ENCODE measurements around the gene ABHD2.
A peak's percentile ranks its signal among the peaks of the same experiment; 100 is the strongest.

Gene ABHD2

DNA sequence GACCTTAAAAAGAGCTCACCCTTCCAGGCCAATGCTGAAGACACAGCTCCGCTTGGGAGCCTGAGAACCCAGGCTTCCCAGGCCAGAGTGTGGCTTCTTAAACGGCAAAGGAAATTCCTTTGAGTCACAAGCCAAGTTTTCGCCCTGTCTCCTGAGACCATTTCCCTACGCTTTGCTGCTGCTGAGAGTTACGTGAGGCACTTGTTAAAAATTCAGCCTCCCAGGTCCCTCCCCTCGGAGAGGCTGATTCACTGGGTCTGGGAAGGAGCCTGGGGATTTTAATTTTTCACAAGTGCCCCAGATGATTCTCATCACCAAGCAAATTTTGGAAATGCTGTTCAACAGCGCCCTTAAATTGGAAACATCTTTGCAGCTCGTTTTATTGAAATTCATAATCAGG lies 107.6 kb downstream of the ABHD2 start:
- no peak for DNase-seq

DNA sequence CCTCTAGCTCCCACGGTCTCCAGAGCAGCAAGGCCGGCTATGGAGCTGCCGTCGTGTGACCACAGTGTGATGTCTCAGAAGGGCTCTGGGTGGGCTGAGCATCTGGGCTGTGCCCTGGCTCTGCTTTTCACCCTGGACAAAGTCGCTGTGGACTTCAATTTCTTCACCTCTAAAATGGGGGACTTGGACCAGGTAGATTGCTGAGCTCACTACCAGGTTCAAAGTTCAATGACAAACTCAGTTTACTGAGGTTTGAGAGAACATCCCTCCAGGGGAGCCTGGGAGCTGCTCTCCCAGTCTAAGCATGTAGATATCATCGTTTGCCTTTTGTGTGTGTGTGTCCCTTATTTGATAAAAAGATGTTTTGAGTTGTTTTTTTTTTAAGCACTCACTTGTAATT lies 108.0 kb downstream of the ABHD2 start:
- DNase-seq: no peak

DNA sequence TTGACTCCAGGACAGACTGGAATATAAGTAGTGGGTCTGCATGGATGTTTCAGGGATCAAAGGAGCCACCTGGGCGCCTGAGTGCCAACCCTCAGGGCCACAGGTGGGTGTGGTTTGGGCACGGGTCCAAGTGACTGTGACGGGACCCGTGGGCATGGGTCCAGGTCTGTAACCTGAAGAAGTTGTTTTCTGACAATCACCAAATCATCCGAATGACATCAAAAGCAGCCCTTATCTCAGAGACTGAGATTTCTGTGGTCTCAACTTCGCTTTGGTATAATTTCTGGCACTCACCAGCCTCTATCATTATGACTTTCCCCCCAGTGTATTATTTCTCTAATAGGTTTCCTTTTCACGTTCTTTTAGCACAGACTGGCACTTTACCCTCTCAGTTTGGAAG lies 108.7 kb downstream of the ABHD2 start:
- peak in 2 of 3 experiments; percentile 11 to 23 for DNase-seq

DNA sequence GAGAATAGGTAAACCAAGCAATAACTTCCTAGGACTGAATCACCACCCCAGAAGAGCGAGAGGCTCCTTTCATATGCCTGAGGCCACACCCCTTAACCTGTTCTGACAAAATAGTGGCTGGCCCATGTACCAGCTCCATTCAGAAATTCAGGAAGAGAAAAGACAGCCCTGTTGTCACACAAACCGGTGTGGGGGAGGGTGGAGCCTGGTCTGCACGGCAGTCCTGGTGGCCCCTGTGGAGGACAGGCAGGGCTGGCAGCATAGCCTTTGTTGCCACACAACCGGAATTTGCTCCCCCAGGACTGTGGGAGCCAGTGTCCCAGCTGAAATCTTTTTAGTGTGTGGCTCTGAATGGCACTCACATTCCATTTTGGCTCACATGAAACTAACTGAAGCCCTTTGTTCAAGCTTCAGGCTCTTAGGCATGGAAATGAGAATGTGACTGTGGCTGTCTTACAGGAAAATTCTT lies 109.3 kb downstream of the ABHD2 start:
- peak in 1 of 3 experiments; percentile 8 for DNase-seq

DNA sequence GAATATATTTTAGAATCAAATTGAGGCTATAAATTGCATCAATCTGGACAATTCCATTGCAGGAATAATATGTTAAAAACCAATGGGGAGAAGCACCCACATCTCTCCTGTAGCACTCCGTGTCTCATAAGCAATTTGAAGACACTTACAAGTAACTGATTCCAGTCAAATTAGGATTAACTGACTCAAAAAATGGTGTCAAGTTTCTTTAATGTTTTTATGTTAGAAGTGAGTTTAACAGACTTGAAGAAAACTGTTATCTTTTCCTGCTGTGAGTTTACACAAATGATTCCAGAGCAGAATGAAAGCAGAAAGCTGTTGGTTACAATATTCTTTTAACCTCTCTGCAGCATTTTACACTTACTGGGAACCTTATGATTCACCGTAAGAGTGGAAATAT lies 109.9 kb downstream of the ABHD2 start:
- DNase-seq: no peak

DNA sequence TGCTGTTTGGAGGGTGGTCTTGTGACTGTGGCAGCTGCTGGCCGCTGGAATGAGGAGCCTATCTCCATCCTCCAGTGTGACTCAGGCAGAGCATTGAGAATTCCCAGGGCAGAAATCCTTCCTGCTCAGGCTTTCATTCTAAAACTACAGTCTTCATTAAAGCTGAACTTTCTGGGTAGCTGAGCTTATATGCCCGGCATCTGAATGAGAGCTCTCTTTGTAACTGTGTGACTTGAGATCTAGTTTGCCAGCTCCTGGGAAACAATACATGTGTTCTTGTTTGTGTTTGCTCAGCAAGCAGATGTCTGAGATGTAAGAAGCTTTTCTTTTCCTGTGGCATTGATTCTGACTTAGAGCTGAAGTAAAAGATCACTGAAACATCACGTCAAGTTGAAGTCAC lies 110.7 kb downstream of the ABHD2 start:
- no peak for DNase-seq

DNA sequence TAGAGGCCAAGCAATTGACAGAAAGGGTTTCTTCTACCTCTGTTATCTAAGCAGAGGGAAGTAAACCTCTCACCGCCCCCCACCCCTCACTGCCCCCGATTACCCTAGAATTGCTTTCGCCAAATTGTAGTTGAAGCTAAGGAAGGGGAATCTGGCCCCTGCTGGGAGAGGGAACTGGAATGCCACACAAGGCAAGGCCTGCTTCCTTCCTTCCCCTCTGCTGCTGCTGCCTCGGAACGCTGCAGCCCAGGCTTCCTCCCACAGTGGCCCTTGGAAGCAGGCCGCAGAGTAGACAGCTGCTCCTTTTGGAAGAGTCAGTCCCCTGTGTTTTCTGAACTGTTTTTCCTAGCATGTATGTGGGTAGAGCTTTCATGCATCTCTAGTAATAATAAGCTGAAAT lies 111.5 kb downstream of the ABHD2 start:
- DNase-seq: no peak

DNA sequence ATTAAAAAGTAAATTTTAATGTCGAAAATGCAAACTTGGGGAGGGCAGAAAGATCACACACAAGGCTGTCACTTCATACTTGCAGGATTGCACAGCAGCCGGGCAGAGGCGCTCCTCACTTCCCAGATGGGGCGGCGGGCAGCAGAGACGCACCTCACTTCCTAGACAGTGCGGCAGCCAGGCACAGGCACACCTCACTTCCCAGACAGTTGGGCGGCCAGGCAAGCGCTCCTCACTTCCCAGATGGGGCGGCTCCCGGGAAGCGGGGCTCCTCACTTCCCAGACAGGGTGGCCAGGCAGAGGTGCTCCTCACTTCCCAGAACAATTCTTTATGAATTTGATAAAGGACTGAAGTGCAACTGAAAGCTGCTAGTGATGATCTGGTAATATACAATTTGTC lies 111.9 kb downstream of the ABHD2 start:
- no peak for DNase-seq

DNA sequence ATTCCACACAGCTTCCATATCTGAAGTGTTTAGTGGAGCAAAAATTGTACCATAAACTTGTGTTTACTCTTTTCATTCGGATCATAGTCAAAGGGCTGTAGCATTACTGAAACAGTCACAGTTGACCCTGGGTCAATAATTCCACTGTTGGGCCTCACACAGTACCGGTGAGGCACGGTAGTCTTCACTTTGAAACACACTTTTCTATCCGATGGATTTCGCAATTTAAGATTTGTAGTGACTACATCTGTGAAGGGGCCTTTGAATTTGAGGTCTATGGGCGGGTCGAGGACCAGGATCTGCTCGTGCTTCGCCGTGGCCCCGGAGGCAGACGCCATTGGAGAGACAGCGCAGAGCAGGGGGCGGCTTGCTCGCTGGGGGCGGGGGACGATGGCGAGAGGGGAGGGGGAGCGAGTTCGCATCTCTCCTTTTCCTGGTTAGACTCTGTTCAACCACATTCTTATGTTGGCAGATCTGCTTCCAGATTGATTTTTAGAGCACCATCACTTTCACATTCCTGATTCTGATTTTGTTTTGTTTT lies 113.3 kb downstream of the ABHD2 start:
- DNase-seq: no peak

DNA sequence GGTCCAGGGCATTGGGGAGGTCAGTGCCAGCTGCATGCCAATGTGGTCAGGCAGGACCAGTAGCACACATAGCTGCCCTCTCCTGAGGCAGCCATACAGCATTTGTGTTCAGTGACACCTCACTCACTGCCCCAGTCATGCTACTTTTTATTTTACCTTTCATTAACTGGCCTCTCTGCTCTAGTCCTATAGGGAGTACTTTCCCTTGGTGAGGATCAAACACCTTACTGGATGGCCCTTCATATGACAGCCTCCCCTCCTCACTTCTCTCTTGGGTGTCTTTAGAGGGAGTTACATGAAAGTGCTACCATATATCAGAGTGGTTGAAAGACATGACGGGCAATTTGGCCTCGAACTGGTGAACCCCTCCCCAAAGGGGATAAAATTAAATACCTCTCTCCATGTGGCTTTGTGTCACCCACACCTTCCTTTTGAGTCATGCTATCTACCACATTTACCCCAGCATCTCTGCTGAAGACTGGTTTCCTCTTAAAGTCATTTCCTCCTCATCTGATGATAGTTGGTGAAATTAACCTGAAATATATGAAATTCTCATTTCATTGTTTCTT lies 115.5 kb downstream of the ABHD2 start:
- no peak for DNase-seq

DNA sequence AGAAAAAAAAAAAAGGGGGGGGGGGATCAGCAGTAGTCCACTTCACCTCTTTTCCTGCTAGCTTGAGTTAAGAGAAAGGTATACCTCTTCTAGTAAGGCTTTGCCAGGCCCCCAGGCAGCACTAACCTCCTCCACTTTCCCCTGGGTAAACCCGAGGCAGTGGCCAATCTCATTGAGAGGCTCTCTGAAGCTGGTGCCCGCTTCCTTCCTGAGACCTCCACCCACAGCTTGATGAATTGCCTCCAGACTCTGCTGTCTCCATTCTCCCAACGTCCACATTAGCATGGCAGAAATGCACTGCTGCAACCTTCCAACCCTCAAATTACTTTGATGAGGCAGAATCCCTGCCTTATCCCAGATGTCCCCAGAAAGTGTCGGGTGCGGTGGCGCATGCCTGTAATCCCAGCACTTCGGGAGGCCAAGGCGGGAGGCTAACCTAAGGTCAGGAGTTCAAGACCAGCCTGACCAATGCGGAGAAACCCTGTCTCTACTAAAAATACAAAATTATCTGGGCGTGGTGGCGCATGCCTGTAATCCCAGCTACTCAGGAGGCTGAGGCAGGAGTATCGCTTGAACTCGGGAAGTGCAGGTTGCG lies 117.8 kb downstream of the ABHD2 start:
- no peak for DNase-seq

DNA sequence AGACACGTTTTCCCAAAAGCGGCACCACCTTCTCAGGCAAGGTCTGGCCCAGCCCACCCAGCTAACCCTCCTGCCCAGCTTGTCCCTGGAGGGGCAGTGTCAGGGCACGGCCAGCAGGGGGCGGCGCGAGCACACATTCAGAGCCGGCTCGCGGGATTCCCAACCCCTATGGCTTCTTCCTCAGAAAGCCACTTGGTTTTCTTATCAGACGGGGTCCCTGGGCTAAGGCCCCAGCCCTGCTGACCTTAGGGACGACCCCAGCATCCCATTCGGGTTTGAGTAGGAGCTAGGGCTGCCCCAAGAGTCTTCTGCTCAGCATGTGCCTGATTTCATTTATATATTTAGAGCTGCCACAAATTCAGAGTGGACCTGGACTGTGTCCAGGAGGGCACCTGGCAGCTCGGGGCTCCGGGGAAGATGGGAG lies 118.7 kb downstream of the ABHD2 start:
- peak; percentile 56 to 83 (median 61) for DNase-seq

DNA sequence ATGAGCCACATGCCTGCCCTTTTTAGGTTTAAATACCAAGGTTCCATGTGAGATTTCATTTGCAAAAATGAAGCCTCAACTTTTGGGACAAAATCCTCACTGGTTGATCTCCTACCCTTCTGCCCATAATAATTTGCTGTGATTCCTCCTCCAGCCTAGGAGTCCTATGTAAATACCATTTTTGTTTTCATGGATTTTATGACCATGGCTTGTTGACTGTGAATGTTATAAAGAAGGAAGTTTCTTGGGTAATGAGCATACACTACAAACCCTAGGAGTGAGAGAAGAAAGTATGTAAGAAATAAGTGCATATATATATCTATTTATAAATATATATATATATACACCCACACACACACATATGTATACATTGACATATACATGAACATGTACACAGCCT lies 120.0 kb downstream of the ABHD2 start:
- no peak for DNase-seq

DNA sequence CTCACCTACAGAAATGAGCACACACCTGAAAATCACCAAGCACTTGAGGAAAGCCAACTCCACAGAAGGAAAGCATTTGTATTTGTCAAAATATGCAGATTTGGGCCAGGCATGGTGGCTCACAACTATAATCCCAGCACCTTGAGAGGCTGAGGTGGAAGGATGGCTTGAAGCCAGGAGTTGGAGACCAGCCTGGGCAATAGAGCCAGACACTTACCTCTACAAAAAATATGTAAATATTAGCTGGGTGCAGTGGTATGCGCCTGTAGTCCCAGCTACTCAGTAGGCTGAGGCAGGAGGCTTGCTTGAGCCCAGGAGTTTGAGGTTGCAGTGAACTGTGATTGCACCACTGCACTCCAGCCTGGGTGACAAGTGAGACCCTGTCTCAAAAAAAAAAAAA lies 120.8 kb downstream of the ABHD2 start:
- DNase-seq: no peak

DNA sequence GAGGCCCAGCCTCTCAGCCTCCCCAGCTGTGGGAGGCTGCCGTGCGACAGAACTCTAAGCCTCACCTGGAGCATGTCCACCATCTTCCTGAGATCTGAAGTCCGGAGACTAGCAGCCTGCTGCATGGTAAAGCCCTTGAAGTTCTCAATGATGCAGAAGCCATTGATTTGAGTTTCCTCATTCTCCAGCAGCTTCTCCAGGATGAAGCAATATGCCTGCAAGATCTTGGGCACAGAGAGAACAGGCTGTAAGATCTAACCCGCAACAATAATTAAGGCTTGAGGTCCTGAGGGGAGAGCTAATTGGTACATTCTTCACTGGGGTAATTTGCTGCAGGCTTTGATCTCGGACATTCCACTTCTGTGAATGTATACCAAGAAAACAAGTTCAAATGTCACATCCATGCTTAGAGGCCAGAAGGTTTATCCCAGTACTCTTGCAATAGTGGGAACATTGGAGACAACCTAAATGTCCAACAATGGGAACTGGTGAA lies 123.5 kb downstream of the ABHD2 start:
- DNase-seq: no peak

DNA sequence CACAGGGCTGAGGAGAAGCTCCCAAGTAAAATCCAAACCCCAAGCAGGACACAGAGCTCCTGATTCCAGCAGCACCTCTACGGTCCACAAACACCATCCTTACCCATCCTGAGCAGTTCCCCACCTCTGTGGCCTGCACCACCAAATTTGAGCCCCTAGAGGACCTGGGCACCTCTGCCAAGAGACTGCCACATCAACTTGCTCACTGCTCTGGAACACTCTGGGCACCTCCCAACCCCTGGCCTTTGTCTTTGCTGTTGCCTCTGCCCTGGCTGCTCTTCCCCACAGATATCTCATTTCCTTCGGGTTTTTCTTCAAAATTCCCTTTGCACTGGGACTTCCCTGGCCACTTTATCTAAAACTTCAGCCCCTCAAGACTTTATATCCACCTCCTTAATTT lies 127.4 kb downstream of the ABHD2 start:
- DNase-seq: no peak

DNA sequence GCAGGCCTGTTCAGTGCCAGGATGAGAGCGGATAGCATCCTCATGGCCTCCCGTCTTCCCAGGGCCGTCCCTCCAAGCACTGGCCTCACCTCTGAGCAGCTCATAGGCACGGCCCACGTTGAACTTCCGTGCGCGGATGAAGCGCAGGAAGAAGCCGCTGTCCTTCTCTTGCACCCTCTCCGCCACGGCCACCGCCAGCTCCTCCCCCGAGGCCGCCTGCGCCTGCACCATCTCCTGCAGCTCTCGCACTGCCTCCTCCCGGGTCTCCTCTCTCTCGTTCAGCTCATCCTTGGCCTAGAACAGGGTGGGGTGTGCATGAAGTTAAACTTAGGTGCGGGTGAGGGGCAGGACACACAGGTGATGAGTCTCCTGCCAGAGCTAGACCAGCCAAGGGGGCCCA lies 128.8 kb downstream of the ABHD2 start:
- no peak for DNase-seq

DNA sequence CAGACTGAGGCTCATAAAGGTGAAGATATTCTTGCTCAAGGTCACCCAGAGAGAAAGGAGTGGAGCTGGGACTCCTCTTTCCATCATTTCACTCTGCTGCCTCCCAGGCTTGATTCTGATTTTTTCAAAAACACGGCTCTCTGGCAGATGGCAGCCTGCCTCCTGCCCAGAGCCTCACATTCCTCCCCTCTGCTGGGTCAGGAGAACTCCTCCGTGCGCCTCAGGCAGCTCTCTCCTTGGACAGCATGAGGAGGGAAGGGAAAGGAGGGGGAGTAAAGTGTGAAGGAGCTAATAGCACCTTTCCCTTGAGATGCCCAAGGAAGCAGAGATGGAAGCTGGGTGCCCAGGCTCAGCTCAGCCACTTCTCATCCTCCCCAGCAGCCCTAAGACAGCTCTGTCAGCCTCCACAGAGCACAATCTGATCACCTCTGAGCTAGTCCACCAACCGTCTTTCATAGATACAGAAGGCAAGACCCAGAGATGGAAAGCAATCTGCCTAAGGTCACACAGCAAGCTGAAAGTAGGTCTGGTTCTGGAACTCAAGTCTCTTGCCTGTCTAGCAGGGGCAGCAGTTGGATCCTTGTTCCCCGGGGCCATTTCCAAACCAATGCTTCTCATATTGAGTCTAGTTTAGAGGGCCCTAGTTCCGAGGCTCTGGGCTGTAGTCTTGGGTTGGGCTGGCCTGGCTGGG lies 129.6 kb downstream of the ABHD2 start:
- no peak for DNase-seq

DNA sequence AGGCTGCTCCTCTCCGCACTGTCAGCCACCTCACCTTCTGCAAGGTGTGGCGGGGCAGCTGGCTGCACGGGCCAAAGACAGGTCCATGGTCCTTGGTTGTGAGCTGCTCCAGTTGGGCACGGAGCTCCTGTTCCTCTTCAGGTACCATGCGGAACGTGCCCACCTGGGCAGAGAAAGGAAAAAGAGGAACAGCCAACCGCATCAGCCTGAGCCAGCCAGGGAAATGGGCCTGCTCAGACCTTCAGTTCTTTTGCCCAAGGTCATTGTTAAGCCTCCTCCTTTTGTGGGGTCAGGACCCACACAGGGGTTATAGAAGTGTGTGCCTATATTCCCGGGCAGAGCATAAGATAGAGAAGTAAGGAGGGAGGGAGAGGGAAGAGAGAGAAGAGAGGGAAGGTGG lies 130.3 kb downstream of the ABHD2 start:
- DNase-seq: no peak

DNA sequence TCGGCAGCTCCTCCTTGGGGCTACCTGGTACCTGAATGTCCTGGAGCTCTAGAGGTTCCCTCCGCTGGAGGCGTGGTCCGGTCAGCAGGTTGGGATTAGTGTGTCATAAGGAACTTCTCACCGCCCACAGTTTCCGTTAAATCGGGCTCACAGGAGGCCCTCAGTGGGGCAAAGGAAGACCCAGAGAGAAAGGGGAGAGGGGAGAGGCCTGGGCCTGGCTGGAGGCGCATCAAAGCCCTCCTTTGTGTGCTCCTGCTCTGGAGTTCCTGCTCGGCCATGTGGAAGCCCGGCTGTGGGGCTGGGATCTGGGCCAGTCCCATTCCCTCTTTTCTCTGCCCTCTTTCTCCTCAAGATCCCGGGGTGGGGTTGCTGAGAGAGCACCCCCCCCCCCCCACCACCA lies 133.3 kb downstream of the ABHD2 start, which contains the start of gene RLBP1:
RLBP1 (minus strand) TSS at position 37 of the 400 bp plus-strand sequence. CDS start 2,604 bp downstream, outside the sequence.
- no peak for DNase-seq

DNA sequence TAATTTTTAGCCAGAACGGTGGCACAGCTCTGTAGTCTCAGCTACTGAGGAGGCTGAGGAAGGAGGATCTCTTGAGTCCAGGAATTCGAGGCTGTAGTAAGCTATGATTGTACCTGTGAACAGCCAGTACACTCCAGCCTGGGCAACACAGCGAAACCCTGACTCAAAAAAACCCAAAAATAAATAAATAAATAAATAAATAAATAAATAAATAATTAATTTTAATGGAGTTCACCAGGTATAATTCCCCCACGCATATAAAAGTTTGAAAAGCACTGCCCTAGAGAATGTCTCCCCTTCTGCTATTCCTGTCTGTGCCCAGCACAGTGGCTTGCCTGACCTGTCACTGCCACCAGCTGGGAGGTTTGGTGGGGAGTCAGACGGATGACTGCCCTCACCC lies 137.3 kb downstream of the ABHD2 start:
- no peak for DNase-seq

DNA sequence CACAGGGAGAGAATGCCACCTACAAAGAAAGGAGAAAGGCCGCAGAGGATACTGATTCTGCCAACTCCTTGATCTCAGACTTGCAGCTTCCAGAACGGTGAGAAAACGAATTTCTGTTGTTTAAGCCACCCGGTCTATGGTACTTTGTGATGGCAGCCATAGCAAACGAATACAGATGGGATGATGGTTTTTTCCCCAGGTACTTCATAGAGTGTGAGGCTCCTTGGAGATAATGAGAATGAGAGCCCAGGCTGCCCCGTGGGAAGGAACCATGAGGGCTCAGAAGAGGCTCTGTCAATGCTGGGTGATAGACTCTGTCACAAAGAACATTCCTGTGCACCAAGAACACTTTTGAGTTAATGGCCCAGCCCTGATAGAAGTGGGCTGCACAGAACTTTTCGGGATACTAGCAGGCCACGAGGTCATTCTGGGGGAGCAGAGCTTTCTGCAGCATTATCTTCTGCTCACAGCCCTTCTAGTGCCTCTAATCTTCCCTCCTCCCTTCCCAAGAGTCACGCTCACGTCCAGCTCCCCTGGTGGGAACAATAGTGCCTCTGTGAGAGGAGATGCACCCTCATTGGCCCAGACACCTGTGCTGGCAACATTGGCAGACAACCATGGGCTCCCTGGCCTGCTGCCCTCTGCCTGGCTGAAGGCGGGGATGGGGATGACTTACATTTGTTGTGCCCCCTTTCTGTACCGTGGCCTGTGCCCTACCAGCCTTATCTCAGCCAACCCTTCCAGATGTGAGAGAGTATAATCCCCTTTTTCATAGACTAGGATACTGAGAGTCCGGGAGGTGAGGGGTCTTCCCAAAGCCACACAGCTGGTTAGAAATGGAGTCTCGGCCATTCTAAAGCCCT lies 138.3 kb downstream of the ABHD2 start:
- DNase-seq: no peak

DNA sequence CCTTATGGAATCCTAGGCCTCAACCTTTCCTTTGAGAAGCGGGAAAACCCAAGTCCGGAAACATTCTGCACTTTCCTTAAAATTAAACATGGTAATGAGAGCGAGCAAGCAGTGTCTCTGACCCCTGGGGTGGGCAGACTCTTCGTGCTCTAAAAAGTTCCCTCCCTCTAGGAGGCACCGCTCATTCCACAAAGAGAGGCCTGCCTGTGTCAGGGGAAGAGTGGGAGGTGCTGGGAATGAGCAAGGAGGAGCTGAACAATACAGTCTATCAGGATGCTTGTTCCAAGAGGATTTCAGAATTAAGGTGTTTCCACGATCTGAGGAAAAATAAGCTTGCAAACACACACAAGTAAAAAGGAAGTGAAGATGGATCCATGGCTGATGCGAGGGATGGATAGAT lies 139.2 kb downstream of the ABHD2 start:
- no peak for DNase-seq

Measured in NCI-H1417 (cell line).